Cerebellar cortex (tissue), 1 donor: ENCODE measurements around the gene PMEPA1.
A peak's percentile ranks its signal among the peaks of the same experiment; 100 is the strongest.

ENCODE experiments used
- DNase-seq: peaks from one replicate; pipeline ENCODE4 v3.0.0-alpha.2; 2015; ENCODE audit warnings: low spot score

The PMEPA1 gene

GRCh38 chr20:57709823-57710799, at the start of gene PMEPA1:
PMEPA1 (minus strand) TSS chr20:57710015; CDS start chr20:57709582, 433 bp downstream.
- DNase-seq, result peak; percentile 63

- DNase-seq, result no peak
Measured at GRCh38 chr20:57757767-57758166, 48.0 kb upstream of the PMEPA1 start.

GRCh38 chr20:57756921-57757320, 47.1 kb upstream of the PMEPA1 start:
- no peak for DNase-seq

- DNase-seq, result no peak
Measured at GRCh38 chr20:57756213-57756612, 46.4 kb upstream of the PMEPA1 start.

GRCh38 chr20:57755609-57756008, 45.8 kb upstream of the PMEPA1 start:
- DNase-seq, result no peak

GRCh38 chr20:57754190-57754589, 44.4 kb upstream of the PMEPA1 start:
- DNase-seq, result no peak

- no peak for DNase-seq
Measured at GRCh38 chr20:57753332-57754164, 43.7 kb upstream of the PMEPA1 start.

- DNase-seq, result no peak
Measured at GRCh38 chr20:57751411-57751810, 41.6 kb upstream of the PMEPA1 start.

GRCh38 chr20:57749869-57750268, 40.1 kb upstream of the PMEPA1 start:
- no peak for DNase-seq

- DNase-seq, result no peak
Measured at GRCh38 chr20:57749131-57749690, 39.4 kb upstream of the PMEPA1 start.

- no peak for DNase-seq
Measured at GRCh38 chr20:57748601-57749130, 38.9 kb upstream of the PMEPA1 start.

GRCh38 chr20:57747861-57748481, 38.2 kb upstream of the PMEPA1 start:
- DNase-seq, result no peak

- no peak for DNase-seq
Measured at GRCh38 chr20:57746832-57747404, 37.1 kb upstream of the PMEPA1 start.

GRCh38 chr20:57746201-57746600, 36.4 kb upstream of the PMEPA1 start:
- no peak for DNase-seq

- DNase-seq, result no peak
Measured at GRCh38 chr20:57744206-57744605, 34.4 kb upstream of the PMEPA1 start.

GRCh38 chr20:57743450-57744095, 33.8 kb upstream of the PMEPA1 start:
- DNase-seq, result no peak

- DNase-seq, result no peak
Measured at GRCh38 chr20:57742507-57743181, 32.8 kb upstream of the PMEPA1 start.

GRCh38 chr20:57738484-57738883, 28.7 kb upstream of the PMEPA1 start:
- DNase-seq, result no peak

- DNase-seq, result no peak
Measured at GRCh38 chr20:57738053-57738452, 28.2 kb upstream of the PMEPA1 start.

GRCh38 chr20:57737349-57737748, 27.5 kb upstream of the PMEPA1 start:
- DNase-seq, result no peak
